HG02678 (cell line): ENCODE measurements around the gene MTCL1.

ENCODE experiments used
- ATAC-seq: cut with Tn5 transposase; IDR thresholded peaks from one replicate; pipeline ENCODE4 v1.9.1; 2021; ENCODE audit warnings: mild to moderate bottlenecking, moderate library complexity; ENCODE audit not compliant: unreplicated experiment

MTCL1 gene

DNA sequence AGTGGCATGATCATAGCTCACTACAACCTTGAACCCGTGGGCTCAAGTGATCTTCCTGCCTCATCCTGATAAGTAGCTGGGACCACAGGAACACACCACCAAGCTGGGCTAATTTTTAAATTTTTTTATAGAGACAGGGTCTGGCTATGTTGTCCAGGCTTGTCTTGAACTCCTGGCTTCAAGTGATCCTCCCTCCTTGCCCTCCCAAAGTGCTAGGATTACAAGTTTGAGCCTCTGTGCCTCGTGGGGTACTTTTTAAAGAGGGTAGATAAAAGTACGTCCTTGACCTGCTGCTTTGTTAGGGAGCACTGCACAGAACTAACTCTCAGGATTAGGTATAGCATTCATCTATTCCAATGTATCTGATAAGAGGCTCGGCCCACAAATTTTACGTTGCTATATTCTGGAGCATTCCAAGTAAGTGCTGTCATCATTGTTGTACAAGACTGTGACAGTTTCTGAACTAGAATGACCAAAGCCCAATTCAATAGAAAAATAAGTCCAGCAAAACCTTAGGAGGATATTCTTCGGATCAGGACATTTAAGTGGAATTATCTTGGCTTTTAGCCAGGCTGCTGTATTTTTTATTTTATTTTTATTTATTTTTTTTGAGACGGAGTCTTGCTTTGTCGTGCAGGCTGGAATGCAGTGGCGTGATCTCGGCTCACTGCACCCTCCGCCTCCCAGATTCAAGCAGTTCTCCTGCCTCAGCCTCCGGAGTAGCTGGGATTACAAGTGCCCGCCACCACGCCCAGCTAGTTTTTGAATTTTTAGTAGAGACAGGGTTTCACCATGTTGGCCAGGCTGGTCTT is 4.1 kb downstream of the MTCL1 start:
- ATAC-seq = no peak

DNA sequence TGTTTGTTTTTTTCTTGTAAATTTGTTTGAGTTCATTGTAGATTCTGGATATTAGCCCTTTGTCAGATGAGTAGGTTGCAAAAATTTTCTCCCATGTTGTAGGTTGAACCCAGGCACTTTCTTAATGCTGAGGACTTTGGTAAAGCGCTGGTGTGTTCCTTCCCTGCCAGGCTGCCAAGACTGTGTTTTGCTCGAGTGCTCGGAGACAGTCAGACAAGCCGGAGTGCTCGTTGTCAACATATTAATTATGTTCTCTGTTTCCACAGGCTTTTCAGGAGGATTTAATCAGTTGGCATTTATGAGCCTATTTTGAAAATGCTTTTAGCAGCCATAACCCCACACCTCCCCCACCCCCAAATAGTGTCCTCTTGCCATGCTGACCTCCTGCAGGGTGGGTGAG is 6.4 kb downstream of the MTCL1 start:
- ATAC-seq = no peak

DNA sequence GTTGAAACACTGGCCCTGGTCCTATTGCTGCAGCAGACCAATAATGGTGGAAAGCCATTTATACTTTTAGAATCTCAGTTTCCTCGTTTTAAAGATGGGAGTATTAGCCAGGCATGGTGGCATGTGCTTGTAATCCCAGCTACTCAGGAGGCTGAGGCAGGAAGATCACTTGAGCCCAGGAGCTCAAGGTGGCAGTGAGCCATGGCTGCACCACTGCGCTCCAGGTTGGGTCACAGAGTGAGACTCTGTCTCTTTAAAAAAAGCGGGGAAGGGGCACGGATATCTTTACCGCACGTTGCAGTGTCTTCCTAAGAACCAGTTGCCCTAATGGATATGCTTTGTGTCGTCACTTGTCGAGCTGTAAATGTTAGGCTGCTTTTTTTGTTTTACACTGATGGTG is 8.3 kb downstream of the MTCL1 start:
- no peak for ATAC-seq

DNA sequence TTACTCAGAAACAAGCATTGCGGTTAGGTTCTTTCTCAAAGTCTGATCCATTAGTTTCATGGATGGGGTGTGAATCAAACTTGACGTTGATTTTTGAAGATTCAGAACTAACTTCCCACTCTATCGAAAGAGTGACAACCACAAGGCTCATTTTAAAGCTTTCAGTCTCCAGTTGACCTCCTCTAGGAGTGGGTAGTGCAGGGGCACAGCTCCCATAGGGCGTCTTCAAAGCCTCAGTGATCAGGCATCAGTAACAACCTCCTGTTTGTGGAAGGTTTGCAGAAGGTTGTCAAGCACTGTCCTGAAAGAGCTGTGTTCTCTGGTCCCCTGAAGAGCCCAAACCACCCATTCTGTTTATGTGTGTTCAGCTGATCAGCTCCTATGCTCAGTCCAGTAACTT is 10.2 kb downstream of the MTCL1 start:
- ATAC-seq = no peak

DNA sequence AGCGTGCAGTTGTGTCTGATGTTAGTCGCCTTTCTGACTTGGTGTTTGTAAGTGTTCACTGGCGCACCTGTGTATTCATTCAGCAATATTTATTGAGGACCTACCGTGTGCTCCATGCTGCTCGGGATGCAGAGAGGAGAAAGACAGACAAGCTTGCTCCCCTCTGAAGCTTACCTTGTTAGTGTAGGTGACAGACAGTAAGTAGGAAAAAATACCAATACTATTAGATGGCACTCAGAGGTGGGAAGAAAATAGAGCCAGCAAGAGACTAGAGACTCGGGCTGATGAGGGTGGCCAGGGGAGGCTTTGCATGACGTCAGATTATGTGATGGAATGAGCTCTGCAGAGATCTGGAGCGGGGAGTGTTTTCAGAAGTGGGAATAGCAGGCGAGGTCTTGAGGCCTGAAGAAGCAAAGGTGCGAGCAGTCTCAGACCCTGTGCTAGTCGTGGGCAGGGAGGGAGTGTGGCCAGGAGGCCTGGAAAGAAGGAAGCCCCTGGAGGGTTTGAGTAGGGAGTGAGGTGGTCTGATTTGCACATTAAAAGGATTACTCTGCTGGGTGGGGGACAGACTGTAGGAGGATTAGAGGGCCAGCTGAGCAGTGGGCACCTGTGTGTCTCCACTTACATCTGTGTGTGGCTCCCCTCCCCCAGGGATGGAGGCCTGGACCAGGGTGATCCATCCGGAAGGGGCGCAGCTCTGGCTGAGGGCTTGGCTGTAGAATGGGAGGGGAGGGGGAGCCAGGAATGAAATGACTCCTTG is 11.8 kb downstream of the MTCL1 start:
- ATAC-seq = no peak

DNA sequence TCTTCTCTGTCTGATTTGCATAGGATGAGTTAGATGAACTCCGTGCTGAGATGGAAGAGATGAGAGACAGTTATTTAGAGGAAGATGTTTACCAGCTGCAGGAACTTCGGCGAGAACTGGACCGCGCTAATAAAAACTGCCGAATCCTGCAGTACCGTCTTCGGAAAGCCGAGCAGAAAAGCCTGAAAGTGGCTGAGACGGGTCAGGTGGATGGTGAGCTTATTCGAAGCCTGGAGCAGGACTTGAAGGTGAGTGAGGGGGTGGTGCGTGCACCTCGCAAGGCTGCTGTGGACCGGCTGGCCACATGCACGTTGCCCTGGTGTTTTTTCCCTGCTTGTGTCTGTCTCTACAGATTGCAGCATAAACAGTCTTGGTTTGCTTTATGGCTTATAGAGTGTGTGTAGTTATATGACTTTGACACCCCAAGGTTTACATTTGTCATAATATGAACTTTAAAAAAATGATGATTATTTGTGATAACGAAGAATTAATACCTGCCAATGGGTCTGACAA is 13.1 kb downstream of the MTCL1 start:
- no peak for ATAC-seq

DNA sequence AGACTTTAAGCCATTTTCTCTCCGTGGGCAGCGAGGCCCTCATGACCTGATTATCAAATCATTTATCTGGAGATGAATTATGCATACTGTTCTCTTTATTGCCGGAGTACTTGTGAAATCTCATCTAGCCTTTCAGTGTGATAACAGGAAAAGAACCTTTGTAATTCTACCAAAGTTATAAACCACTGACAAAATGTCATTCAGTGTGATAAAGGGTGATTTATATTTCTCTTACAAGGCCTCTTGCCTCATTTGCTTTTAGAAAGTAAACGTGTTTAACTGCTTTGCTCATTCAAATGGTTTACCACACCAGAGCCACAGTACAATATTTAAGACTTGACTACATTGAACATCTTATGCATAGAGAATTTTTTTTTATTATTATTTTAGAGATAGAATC is 13.8 kb downstream of the MTCL1 start:
- no peak for ATAC-seq

DNA sequence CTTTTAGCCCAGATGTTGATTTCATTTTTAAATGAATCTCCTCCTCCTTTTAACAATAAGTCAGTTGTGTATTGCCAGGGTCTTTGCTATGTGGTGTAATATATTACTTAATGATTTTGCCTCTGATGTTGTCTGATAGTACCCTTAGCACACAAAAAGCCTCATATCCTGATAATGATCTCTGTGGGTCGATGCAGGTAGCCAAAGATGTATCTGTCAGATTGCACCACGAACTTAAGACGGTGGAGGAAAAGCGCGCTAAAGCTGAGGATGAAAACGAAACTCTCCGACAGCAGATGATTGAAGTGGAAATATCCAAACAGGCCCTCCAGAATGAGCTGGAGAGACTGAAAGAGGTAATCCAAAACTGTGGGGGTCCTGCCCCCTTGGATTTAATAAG is 14.8 kb downstream of the MTCL1 start:
- no peak for ATAC-seq

DNA sequence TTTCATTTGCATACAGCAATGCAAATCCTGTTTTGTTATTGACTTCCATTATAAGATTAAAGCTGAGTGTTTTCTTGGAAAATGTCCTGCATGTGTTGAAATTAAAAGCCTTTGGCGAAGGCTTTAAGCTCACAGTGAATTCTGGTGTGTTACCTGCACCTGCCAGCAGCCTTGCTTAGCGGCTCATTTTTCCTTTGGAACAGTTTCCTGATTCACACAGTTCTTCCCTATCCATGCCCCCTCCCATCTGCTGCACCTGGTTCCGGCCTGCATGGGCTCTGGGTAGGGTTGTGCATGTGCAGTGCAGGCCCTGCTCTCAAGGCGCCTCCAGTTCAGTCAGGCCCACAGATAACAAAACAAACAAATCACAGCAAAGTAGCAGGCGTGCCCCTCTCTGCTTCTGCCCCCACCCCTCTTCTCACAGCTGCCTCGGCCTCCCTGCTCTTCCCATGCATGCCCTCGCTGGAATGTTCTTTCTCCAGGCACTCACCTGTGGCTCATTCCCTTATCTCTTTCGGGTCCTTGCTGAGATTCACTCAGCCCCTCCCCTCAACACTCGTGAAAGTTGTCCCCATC is 15.8 kb downstream of the MTCL1 start:
- ATAC-seq = no peak

DNA sequence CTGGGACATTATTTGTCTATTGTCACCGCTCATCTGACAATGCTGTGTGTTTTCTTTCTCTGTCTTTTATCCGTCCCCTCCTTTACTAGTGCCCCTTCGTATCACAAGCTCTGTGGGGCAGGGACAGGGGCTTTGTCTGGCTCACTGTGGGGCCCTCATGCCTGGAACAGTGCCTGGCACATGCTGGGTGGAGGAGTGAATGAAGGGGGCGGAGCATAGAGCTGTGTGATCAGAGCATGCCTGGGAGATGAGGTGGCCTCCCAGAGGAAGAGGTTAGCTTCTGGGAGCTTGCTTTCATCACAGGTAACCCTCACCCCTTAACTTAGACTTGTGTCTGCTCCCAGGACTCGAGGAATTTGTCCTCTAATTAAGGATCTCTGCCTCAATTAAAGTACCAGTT is 16.4 kb downstream of the MTCL1 start:
- no peak for ATAC-seq

DNA sequence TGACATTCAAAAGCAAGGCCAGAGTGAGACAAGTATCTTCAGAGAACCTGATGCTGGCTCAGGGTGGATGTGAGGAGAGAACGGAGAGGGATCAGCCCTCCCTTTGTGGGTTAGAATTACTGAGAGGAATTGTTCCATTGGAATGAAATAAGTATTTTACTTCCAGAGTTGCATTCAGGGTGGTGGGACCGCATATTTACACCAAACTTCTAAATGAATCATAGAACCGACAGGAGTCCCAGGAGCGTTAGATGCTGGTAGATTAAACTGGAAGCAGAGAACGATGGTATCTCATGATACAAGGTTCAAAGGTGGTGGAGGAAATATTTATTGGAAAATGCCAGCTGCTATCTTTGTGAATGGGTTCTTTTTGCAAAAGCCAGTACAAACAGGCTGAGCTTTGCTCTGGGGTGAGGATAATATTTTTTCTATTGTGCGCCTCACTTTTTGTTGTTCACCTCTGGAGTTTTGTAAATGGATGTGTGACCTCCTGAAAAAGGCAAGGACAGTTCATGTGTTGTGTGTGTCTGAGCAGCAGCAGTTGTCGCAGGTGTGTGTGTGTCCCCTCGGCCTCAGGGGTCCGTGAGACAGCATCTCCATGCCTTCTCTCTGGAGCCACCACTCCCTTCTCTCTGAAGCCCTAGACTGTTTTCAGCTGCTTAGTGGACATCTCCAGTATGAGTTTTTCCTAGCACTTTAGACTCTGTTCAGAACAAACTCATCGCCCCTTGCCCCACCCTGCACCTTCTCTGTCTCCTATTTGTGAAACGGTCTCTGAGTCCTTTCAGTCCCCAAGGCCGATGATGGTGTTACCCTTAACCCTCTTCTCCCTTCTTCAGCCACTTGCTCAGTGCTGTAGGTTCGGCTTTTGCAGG is 17.8 kb downstream of the MTCL1 start:
- ATAC-seq = no peak

DNA sequence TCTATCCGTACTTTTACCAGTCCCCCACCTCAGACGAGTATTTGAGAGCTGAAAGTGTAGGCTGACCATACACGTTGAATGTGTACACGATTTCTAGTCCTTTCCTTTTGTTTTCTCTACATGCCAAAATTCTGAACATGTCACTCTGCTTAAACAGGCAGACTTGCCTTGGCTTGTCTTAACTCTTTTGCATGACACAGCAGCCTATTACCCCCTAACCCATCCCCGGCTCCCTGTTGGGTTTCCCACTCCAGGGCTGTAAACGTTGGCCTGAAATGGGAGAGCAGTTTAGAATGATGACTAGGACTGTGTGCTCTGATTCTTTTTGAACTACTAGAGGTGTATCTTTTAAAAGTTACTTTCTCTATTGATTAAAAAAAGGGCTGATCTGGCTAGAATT is 19.1 kb downstream of the MTCL1 start:
- no peak for ATAC-seq

DNA sequence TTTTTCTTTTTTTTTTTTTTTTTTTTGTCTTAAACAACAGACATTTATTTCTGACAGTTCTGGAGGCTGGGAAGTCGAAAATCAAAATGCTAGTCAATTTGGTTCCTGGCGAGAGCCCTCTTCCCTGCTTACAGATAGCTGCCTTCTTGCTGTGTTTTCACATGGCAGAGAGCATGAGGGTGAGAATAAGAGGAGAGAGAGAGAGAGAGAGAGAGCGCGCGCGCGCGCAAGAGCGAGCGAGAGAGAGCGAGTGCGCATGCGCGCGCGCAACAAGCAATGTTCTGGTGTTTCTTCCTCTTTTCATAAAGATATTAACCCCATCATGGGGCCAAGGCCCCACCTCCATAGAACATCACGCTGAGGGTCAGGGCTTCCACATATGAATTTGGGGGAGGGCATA is 20.9 kb downstream of the MTCL1 start:
- ATAC-seq = no peak

DNA sequence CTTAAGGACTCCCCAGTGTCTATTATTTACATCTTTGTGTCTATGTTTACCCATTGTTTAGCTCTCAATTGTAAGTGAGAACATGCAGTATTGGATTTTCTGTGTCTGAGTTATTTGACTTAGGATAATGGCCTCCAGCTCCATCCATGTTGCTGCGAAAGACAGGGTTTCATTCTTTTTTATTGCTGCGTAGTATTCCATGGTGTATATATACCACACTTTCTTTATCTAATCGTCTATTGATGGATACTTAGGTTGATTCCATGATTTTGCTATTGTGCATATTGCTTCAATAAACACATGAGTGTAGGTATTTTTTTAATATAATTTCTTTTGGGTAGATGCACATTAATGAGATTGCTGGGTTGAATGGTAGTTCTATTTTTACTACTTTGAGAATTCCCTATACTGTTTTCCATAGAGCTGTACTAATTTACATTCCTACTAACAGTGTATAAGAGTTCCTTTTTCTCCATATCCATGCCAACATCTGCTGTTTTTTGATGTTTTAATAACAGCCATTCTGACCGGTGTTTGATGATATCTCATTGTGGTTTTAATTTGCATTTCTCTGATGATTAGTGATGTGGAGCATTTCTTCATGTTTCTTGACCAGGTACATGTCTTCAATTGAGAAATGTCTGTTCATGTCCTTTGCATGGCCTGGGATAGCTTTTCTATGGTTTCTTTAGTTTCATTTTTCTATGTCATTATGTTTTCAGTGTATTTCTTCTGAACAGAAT is 21.8 kb downstream of the MTCL1 start:
- no peak for ATAC-seq

DNA sequence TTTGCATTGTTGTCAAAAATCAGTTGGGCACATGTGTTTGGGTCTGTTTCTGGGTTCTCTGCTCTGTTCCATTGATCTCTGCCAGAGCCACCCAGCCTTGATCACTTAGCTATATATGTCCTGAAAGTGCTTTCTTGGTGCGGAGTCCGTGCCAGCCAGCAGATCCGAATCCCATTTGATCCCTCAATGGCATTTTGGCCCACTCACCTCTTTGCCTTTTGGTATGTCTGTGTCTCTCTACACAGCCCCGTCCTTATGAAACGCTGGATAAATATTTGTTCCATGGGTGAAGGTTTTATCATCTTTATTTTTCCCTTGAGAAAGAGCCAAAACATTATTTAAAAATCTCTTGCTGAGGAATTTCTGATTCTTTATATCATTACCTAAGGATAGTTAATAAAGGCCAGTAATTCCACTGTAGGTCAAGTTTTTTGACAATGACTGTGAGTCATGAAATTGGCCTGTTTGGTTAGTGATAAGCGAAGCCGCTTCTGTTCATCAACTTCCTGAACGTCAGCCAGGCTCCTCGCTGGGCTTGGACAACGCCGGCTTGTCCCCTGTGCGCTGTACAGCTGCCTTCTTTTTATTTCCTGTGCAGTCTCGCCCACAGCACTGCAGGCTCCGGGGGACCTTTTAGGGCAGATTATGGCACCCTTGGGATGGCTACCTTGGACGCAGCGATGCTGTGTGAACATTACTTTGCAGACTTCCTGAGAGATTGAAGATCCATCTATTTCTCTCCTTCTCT is 24.9 kb downstream of the MTCL1 start:
- ATAC-seq = no peak

DNA sequence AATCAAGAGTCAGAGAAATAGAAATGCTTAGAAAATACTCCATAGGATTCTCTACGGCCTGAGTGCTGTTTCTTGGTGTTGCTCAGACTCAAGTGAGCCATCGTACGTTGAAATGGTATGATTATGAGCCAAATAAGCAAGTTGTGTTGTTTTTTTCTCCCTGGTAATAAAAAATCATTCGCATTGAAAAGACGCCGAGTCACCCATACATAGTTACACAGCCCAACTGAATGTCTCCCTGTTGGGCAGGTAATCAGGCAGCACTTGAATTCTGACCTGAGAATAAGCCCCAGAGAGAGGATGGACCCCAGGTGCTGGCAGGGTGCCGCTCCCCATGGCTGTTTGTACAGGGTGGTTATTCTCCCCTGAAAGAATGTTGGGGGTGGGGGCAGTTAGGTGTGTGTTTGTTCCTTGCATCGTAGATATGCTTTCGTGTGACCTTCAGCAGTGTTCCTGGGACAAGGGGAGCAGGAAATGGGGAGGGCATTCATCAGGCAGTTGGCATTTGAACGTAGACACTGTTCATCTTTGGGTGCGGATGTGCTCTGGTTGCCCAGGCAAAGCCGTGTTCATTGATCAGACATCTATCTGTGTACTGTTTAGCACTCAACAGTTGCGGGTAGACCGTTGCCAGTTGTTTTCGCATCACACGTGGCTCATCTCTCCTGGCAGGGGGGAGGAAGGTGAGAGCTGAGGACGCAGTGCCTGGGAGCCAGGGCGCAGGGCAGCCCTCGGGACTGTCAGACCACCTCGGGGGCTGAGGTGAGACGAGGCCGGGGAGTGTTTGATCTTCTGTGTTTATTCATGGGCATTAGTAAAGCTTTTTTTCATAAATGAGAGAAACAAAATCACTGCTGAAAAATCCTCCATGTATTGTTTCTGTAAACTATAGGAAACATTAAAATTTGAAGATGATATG is 27.3 kb downstream of the MTCL1 start:
- no peak for ATAC-seq

DNA sequence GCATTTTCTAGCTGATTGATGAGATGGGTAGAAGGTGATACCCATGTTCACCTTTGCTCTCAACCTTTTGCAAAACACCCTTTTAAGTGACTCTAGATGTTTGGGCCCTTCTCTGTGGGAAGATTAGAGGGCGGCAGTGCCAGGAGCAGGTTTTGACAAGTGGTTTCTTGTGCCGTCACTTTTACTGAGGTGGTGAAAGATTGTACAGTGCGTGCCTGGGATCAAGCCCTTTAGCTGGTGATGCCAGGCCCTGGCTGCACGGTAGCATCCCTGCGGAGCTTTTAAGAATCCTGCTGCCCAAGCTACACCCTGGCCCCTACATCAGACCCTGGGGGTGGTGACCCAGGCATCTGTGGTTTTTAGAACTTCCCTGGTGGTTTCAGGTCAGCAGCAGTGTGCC is 29.1 kb downstream of the MTCL1 start:
- ATAC-seq = no peak

DNA sequence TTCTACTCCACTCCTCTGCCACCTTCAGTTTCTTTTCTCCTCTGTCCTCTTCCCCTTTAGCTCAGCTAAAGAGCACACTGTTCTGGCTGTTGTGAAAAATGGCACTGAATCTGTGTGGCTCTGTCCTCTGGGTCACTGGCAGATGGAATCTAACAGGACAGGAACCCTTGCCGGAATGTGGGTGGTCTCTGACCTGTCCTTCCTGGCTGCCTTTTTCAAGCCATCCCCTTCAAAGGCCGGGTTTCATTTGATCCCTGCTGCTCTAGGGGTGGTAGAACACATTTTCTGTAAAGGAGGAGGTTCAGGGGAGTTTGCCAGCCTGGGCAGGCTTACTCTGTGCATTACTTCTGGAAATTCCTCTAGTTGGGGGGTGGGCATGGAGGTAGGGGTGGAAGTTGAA is 29.9 kb downstream of the MTCL1 start:
- ATAC-seq = no peak

DNA sequence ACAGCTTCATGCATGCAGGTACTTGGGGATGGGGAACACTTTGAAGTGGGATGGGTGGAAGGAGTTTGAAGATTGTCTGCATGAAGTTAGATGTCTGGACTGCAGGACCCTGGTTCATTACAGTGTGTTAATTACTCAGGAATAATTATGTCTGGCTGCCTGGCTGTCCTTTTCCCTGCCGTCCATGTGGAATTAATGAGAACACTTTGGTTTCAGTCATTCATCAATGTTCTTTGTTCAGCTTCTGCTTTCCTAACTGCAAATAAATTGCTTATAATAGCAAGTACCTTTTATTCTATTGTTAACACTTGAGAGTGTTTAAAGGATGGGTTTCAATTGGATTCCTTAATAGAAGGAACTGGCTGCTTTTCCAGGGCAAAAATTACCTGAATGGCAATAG is 35.8 kb downstream of the MTCL1 start:
- ATAC-seq = no peak
